Neural progenitor cell (in vitro differentiated cells): ENCODE data around the gene RNF150. TPM values are rescaled to one million over a fixed set of nuclear protein-coding genes. Genes with fewer than 3 reads are reported as not detected.
"Not testable (repeated sequence)": the region's sequence is repeated elsewhere in the genome, so short reads cannot be mapped to it uniquely, and the experiment has no call there.

ENCODE experiments used
- DNase-seq: peaks from one replicate; pipeline ENCODE4 v3.0.0-alpha.2; 2016; ENCODE audit warnings: low spot score
- H2AFZ ChIP-seq: fragments of 200-600 bp; sonication (generic); replicated peaks from 2 replicates; pipeline ENCODE4 v1.6.1; 2016; ENCODE audit warnings: antibody characterized with exemption
- H3F3A ChIP-seq: fragments of 200-600 bp; sonication (generic); 2 replicates; pipeline ENCODE4 v1.6.1; 2016; ENCODE audit warnings: antibody characterized with exemption, low read depth
- H3K27ac ChIP-seq: fragments of 200-600 bp; sonication (generic); 2 replicates; pipeline ENCODE4 v1.5.1; 2016; ENCODE audit warnings: mild to moderate bottlenecking
- H3K27me3 ChIP-seq: fragments of 200-600 bp; sonication (generic); 2 replicates; pipeline ENCODE4 v1.6.1; 2016; ENCODE audit warnings: mild to moderate bottlenecking, moderate library complexity
- H3K36me3 ChIP-seq: fragments of 200-600 bp; sonication (generic); 2 replicates; pipeline ENCODE4 v1.5.1; 2016
- H3K4me1 ChIP-seq: fragments of 200-600 bp; sonication (generic); 2 replicates; pipeline ENCODE4 v1.6.1; 2016; ENCODE audit warnings: mixed run types
- H3K4me2 ChIP-seq: fragments of 200-600 bp; sonication (generic); 2 replicates; pipeline ENCODE4 v1.6.1; 2016
- H3K4me3 ChIP-seq: fragments of 200-600 bp; sonication (generic); 2 replicates; pipeline ENCODE4 v1.5.1; 2016
- H3K79me2 ChIP-seq: fragments of 200-600 bp; sonication (generic); 2 replicates; pipeline ENCODE4 v1.6.1; 2016; ENCODE audit warnings: low read depth
- H3K9ac ChIP-seq: fragments of 200-600 bp; sonication (generic); 2 replicates; pipeline ENCODE4 v1.6.1; 2016
- H3K9me3 ChIP-seq: fragments of 200-600 bp; sonication (generic); 2 replicates; pipeline ENCODE4 v1.5.1; 2016; ENCODE audit warnings: low read depth
- H4K20me1 ChIP-seq: fragments of 200-600 bp; sonication (generic); 2 replicates; pipeline ENCODE4 v1.6.1; 2016; ENCODE audit warnings: low read depth
- H3K27ac Mint-ChIP-seq: 3 replicates; pipeline ENCODE4 v1.8.0; 2021; ENCODE audit warnings: mixed read lengths
- H3K27me3 Mint-ChIP-seq: 2 replicates; pipeline ENCODE4 v1.8.0; 2022; ENCODE audit warnings: low read depth, mild to moderate bottlenecking, inconsistent platforms, moderate library complexity, mixed read lengths; ENCODE audit not compliant: insufficient read depth
- H3K36me3 Mint-ChIP-seq: 3 replicates; pipeline ENCODE4 v1.8.0; 2021; ENCODE audit warnings: mixed read lengths
- H3K4me1 Mint-ChIP-seq: 3 replicates; pipeline ENCODE4 v1.8.0; 2021; ENCODE audit warnings: mixed read lengths
- H3K4me3 Mint-ChIP-seq: 3 replicates; pipeline ENCODE4 v1.8.0; 2021; ENCODE audit warnings: mild to moderate bottlenecking, moderate library complexity, mixed read lengths
- H3K9me3 Mint-ChIP-seq: 3 replicates; pipeline ENCODE4 v1.8.0; 2020; ENCODE audit warnings: mixed read lengths
- CTCF ChIP-seq: fragments of 200-600 bp; sonication (generic); IDR thresholded peaks from 2 replicates; pipeline ENCODE4 v1.5.1; 2017; ENCODE audit warnings: antibody characterized with exemption, mild to moderate bottlenecking
- EZH2 ChIP-seq: fragments of 200-600 bp; sonication (generic); IDR thresholded peaks from 2 replicates; pipeline ENCODE4 v1.6.1; 2017; ENCODE audit warnings: antibody characterized with exemption, mild to moderate bottlenecking, moderate library complexity
- EZH2phosphoT487 ChIP-seq: fragments of 200-600 bp; sonication (generic); IDR thresholded peaks from 2 replicates; pipeline ENCODE4 v1.6.1; 2017; ENCODE audit warnings: antibody characterized with exemption
- total RNA-seq: library from RNA; depleted of rRNA; stranded (reverse); fragments of >200 nt; gene quantifications from 2 replicates; pipeline ENCODE4 v1.2.3, GENCODE V29; 2015; ENCODE audit warnings: low replicate concordance

The RNF150 gene
- total RNA-seq, 1 donor from 2014 or later = 1.4 TPM

- Histone ChIP-seq H3K4me3 (no peak overlapping the region), H3F3A (no peaks in the 10 kb centered on the region), H4K20me1 (no peaks in the 10 kb centered on the region), H3K4me2 (no peak overlapping the region), H2AFZ (no peak overlapping the region), H3K79me2 (no peaks in the 10 kb centered on the region), H3K4me1 (no peaks in the 10 kb centered on the region), H3K9me3 (no peaks in the 10 kb centered on the region), H3K27me3 (no peaks in the 10 kb centered on the region), H3K36me3 (no peaks in the 10 kb centered on the region), H3K27ac (no peak overlapping the region), H3K9ac (no peak overlapping the region)
- Mint-ChIP-seq H3K9me3 (peaks cover 18% of the 10 kb centered on the region), H3K27me3 (no peaks in the 10 kb centered on the region), H3K27ac (no peak overlapping the region), H3K36me3 (peaks cover 4% of the 10 kb centered on the region), H3K4me1 (no peaks in the 10 kb centered on the region), H3K4me3 (no peak overlapping the region)
- DNase-seq = no peak
- TF ChIP-seq CTCF = no peak
- no peak for TF ChIP-seq EZH2phosphoT487
- no peak for TF ChIP-seq EZH2
These were observed 78.8 kb downstream of the RNF150 start for GRCh38 chr4:141054446-141054845.

GRCh38 chr4:141050999-141051398 is 82.3 kb downstream of the RNF150 start:
- H3K79me2 ChIP-seq, H3K36me3 ChIP-seq, H4K20me1 ChIP-seq, H3K4me2 ChIP-seq, H3K36me3 Mint-ChIP-seq, H2AFZ ChIP-seq, H3K27ac Mint-ChIP-seq, H3F3A ChIP-seq, H3K9ac ChIP-seq, H3K9me3 ChIP-seq, H3K27ac ChIP-seq, H3K4me1 ChIP-seq, H3K27me3 ChIP-seq, DNase-seq, H3K4me3 ChIP-seq, H3K27me3 Mint-ChIP-seq, H3K4me1 Mint-ChIP-seq, H3K4me3 Mint-ChIP-seq: not testable (repeated sequence)
- H3K9me3 Mint-ChIP-seq = peaks cover 18% of the 10 kb centered on the region

GRCh38 chr4:141047228-141047884 is 85.9 kb downstream of the RNF150 start:
- Histone ChIP-seq H3K27me3 (no peaks in the 10 kb centered on the region), H3F3A (no peaks in the 10 kb centered on the region), H3K4me1 (no peaks in the 10 kb centered on the region), H3K27ac (no peak overlapping the region), H2AFZ (no peak overlapping the region), H4K20me1 (no peaks in the 10 kb centered on the region), H3K4me3 (no peak overlapping the region), H3K9me3 (no peaks in the 10 kb centered on the region), H3K79me2 (no peaks in the 10 kb centered on the region), H3K4me2 (no peak overlapping the region), H3K36me3 (no peaks in the 10 kb centered on the region), H3K9ac (no peak overlapping the region)
- no peak overlapping the region for H3K27ac Mint-ChIP-seq
- no peak overlapping the region for H3K4me3 Mint-ChIP-seq
- H3K27me3 Mint-ChIP-seq = no peaks in the 10 kb centered on the region
- no peaks in the 10 kb centered on the region for H3K4me1 Mint-ChIP-seq
- H3K36me3 Mint-ChIP-seq = peaks cover 2% of the 10 kb centered on the region
- no peak for TF ChIP-seq CTCF
- no peak for TF ChIP-seq EZH2phosphoT487
- no peak for TF ChIP-seq EZH2
- no peak for DNase-seq
- peaks cover 18% of the 10 kb centered on the region for H3K9me3 Mint-ChIP-seq

GRCh38 chr4:141046255-141046654 is 87.0 kb downstream of the RNF150 start:
- no peak overlapping the region for H3K4me2 ChIP-seq
- H3K4me3 Mint-ChIP-seq = no peak overlapping the region
- no peaks in the 10 kb centered on the region for H3K9me3 ChIP-seq
- H3K9ac ChIP-seq = no peak overlapping the region
- H2AFZ ChIP-seq = no peak overlapping the region
- H3K4me1 ChIP-seq = no peaks in the 10 kb centered on the region
- H3K4me1 Mint-ChIP-seq = peaks cover 2% of the 10 kb centered on the region
- H3K79me2 ChIP-seq = no peaks in the 10 kb centered on the region
- no peaks in the 10 kb centered on the region for H4K20me1 ChIP-seq
- no peak overlapping the region for H3K27ac Mint-ChIP-seq
- no peak overlapping the region for H3K4me3 ChIP-seq
- no peaks in the 10 kb centered on the region for H3F3A ChIP-seq
- no peaks in the 10 kb centered on the region for H3K27me3 ChIP-seq
- DNase-seq = no peak
- H3K36me3 Mint-ChIP-seq = peaks cover 2% of the 10 kb centered on the region
- no peaks in the 10 kb centered on the region for H3K27me3 Mint-ChIP-seq
- H3K27ac ChIP-seq = no peak overlapping the region
- H3K36me3 ChIP-seq = no peaks in the 10 kb centered on the region
- TF ChIP-seq CTCF = no peak
- no peak for TF ChIP-seq EZH2
- no peak for TF ChIP-seq EZH2phosphoT487
- peaks cover 9% of the 10 kb centered on the region for H3K9me3 Mint-ChIP-seq
